ENCODE measurements around the gene TENM4.

DNA sequence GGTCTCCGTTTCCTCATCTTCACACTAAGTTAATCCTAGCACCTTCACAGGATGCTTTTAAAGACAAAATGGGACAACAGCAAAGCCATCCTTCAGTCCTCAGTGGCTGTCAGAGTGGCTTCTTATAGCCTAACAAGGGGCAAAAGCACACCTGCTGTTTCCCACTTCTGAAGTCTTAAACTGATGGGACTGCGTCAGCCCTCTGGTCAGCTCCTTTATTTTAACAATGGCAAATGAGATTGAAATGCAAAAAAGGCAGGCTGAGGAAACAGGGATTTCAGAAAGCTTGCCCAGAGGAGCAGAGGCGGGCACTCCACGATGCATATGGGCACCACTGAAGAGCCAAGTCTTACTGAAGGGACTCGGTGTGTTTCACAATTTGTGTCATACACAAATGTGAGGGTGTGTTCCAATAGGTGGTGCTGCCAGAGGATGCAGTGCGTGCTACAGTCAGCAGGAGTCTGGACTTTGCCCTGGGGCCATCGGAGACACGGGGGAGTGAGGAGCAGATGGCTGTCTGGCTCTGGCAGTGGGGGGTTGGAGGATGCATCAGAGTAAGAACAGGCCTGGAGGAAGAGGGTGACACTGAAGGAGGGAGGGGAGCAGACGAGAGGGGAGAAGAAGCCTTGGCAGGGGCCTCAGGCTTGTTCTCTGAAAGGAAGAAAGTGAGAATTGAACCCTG is 47.3 kb downstream of the TENM4 start:
- TF ChIP-seq SP2 (tag by site-specific recombination; IDR thresholded peaks at IDR 0.05): no peak
- TF ChIP-seq, protein P1, sequence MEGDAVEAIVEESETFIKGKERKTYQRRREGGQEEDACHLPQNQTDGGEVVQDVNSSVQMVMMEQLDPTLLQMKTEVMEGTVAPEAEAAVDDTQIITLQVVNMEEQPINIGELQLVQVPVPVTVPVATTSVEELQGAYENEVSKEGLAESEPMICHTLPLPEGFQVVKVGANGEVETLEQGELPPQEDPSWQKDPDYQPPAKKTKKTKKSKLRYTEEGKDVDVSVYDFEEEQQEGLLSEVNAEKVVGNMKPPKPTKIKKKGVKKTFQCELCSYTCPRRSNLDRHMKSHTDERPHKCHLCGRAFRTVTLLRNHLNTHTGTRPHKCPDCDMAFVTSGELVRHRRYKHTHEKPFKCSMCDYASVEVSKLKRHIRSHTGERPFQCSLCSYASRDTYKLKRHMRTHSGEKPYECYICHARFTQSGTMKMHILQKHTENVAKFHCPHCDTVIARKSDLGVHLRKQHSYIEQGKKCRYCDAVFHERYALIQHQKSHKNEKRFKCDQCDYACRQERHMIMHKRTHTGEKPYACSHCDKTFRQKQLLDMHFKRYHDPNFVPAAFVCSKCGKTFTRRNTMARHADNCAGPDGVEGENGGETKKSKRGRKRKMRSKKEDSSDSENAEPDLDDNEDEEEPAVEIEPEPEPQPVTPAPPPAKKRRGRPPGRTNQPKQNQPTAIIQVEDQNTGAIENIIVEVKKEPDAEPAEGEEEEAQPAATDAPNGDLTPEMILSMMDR (tag by site-specific recombination; IDR thresholded peaks at IDR 0.05): no peak
- TF ChIP-seq, protein P2, sequence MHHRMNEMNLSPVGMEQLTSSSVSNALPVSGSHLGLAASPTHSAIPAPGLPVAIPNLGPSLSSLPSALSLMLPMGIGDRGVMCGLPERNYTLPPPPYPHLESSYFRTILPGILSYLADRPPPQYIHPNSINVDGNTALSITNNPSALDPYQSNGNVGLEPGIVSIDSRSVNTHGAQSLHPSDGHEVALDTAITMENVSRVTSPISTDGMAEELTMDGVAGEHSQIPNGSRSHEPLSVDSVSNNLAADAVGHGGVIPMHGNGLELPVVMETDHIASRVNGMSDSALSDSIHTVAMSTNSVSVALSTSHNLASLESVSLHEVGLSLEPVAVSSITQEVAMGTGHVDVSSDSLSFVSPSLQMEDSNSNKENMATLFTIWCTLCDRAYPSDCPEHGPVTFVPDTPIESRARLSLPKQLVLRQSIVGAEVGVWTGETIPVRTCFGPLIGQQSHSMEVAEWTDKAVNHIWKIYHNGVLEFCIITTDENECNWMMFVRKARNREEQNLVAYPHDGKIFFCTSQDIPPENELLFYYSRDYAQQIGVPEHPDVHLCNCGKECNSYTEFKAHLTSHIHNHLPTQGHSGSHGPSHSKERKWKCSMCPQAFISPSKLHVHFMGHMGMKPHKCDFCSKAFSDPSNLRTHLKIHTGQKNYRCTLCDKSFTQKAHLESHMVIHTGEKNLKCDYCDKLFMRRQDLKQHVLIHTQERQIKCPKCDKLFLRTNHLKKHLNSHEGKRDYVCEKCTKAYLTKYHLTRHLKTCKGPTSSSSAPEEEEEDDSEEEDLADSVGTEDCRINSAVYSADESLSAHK (tag by site-specific recombination; IDR thresholded peaks at IDR 0.05): no peak
- TF ChIP-seq ZNF16 (tag by site-specific recombination; IDR thresholded peaks at IDR 0.05; ENCODE audit: low read depth): no peak
- no peak for TF ChIP-seq ZBTB21 (tag by site-specific recombination; IDR thresholded peaks at IDR 0.05)
- no peak for TF ChIP-seq ZNF501 (tag by site-specific recombination; IDR thresholded peaks at IDR 0.05)
- no peak for TF ChIP-seq ZNF335 (tag by site-specific recombination; conservative IDR thresholded peaks at IDR 0.05)
- TF ChIP-seq, protein P3, sequence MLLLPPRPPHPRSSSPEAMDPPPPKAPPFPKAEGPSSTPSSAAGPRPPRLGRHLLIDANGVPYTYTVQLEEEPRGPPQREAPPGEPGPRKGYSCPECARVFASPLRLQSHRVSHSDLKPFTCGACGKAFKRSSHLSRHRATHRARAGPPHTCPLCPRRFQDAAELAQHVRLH (tag by site-specific recombination; IDR thresholded peaks at IDR 0.05): no peak
- TF ChIP-seq ZNF792 (tag by site-specific recombination; IDR thresholded peaks at IDR 0.05): no peak
- TF ChIP-seq RBAK (tag by site-specific recombination; IDR thresholded peaks at IDR 0.05): no peak
